ENCODE results near the gene SNRNP40. TPM values are rescaled to one million over a fixed set of nuclear protein-coding genes. Genes with fewer than 3 reads are reported as not detected.

SNRNP40 gene
- total RNA-seq, 4 donors from 2014 or later = 20.2 to 154 (median 32.3) TPM

GRCh38 chr1:31300193-31300592 is 3.6 kb upstream of the SNRNP40 start:
- no peaks in the 10 kb centered on the region for H3K36me3 ChIP-seq
- no peak overlapping the region for H3K4me3 ChIP-seq
- no peak for DNase-seq
- no peaks in the 10 kb centered on the region for H3K27me3 ChIP-seq
- no peak overlapping the region for H3K27ac ChIP-seq
- 83 to 93% methylated on average over 1 to 3 of the region's 3 CpGs for WGBS, 2 donors (ENCODE audit: low coverage in 1 of 2)
- in situ Hi-C loops (cut with MboI; ENCODE audit: low pct_ligation_motif_present in 1 of 4, low pct_unique_long_range_greater_than_20kb in 1 of 4, low sequenced_read_pairs in 3 of 4) (no loop called here), intact Hi-C loops (cut with DNase I; ENCODE audit: low total_unique reads) (no loop called here)
- H3K9me3 ChIP-seq = no peaks in the 10 kb centered on the region
- peaks cover 0 to 35% (median 20%) of the 10 kb centered on the region in 4 donors for H3K4me1 ChIP-seq
- no peak for TF ChIP-seq CTCF (IDR thresholded peaks at IDR 0.05)
- TF ChIP-seq EP300 (IDR thresholded peaks at IDR 0.05; ENCODE audit: low read depth) = no peak
- no peak for TF ChIP-seq POLR2AphosphoS5 (IDR thresholded peaks at IDR 0.05)
- no peak for TF ChIP-seq POLR2A (IDR thresholded peaks at IDR 0.05)

- no peaks in the 10 kb centered on the region for H3K36me3 ChIP-seq
- no peak for TF ChIP-seq POLR2A (IDR thresholded peaks at IDR 0.05)
- no peak for TF ChIP-seq CTCF (IDR thresholded peaks at IDR 0.05)
- TF ChIP-seq EP300 (IDR thresholded peaks at IDR 0.05; ENCODE audit: low read depth) = no peak
- no peak for TF ChIP-seq POLR2AphosphoS5 (IDR thresholded peaks at IDR 0.05)
- no peak overlapping the region for H3K27ac ChIP-seq
- no peaks in the 10 kb centered on the region for H3K27me3 ChIP-seq
- in situ Hi-C loops (cut with MboI; ENCODE audit: low pct_ligation_motif_present in 1 of 4, low pct_unique_long_range_greater_than_20kb in 1 of 4, low sequenced_read_pairs in 3 of 4) (no loop called here), intact Hi-C loops (cut with DNase I; ENCODE audit: low total_unique reads) (no loop called here)
- no peak for DNase-seq
- H3K9me3 ChIP-seq = no peaks in the 10 kb centered on the region
- H3K4me1 ChIP-seq = peaks cover 0 to 37% (median 23%) of the 10 kb centered on the region in 4 donors
- H3K4me3 ChIP-seq = no peak overlapping the region
- 96 to 100% methylated on average over 1 of the region's 1 CpG for whole genome bisulfite sequencing, 2 donors (ENCODE audit: low coverage in 1 of 2)
Measured at GRCh38 chr1:31299365-31299764, 2.8 kb upstream of the SNRNP40 start.

GRCh38 chr1:31297277-31298247 is 974 bp upstream of the SNRNP40 start:
- intact Hi-C loops (cut with DNase I; ENCODE audit: low total_unique reads) = no loop called here
- Histone ChIP-seq H3K36me3 (peaks cover 0 to 7% (median 0%) of the 10 kb centered on the region in 4 donors), H3K27me3 (no peaks in the 10 kb centered on the region), H3K27ac (peak overlapping the region; percentile 93 to 97 (median 94)), H3K9me3 (no peaks in the 10 kb centered on the region), H3K4me3 (peak overlapping the region; percentile 71 to 91 (median 75)), H3K4me1 (peaks cover 0 to 37% (median 23%) of the 10 kb centered on the region in 4 donors)
- TF ChIP-seq POLR2AphosphoS5 (IDR thresholded peaks at IDR 0.05) (no peak), CTCF (IDR thresholded peaks at IDR 0.05) (no peak), EP300 (IDR thresholded peaks at IDR 0.05; ENCODE audit: low read depth) (no peak), POLR2A (IDR thresholded peaks at IDR 0.05) (no peak)
- in situ Hi-C loops (cut with MboI; ENCODE audit: low pct_ligation_motif_present in 1 of 4, low pct_unique_long_range_greater_than_20kb in 1 of 4, low sequenced_read_pairs in 3 of 4) = no loop called here
- 4 to 11% methylated on average over 4 to 23 of the region's 23 CpGs for WGBS, 2 donors (ENCODE audit: low coverage in 1 of 2)
- DNase-seq = no peak

- Histone ChIP-seq H3K9me3 (no peaks in the 10 kb centered on the region), H3K4me3 (peak overlapping the region; percentile 71 to 91 (median 82)), H3K36me3 (peaks cover 0 to 22% (median 4%) of the 10 kb centered on the region in 4 donors), H3K4me1 (peaks cover 0 to 37% (median 23%) of the 10 kb centered on the region in 4 donors), H3K27ac (peak overlapping the region; percentile 93 to 97 (median 94)), H3K27me3 (no peaks in the 10 kb centered on the region)
- in situ Hi-C loops (cut with MboI; ENCODE audit: low pct_ligation_motif_present in 1 of 4, low pct_unique_long_range_greater_than_20kb in 1 of 4, low sequenced_read_pairs in 3 of 4) = no loop called here
- TF ChIP-seq EP300 (IDR thresholded peaks at IDR 0.05; ENCODE audit: low read depth) (no peak), CTCF (IDR thresholded peaks at IDR 0.05) (no peak), POLR2AphosphoS5 (IDR thresholded peaks at IDR 0.05) (no peak), POLR2A (IDR thresholded peaks at IDR 0.05) (no peak)
- WGBS, 2 donors (ENCODE audit: low coverage in 1 of 2) = 14 to 21% methylated on average over 10 to 17 of the region's 17 CpGs
- DNase-seq = no peak
- intact Hi-C loops (cut with DNase I; ENCODE audit: low total_unique reads) = no loop called here
Measured at GRCh38 chr1:31295874-31296485, 608 bp downstream of the SNRNP40 start.
